Upper lobe of left lung (tissue), 6 donors: ENCODE measurements around the gene NPIPA1. TPM values are rescaled to one million over a fixed set of nuclear protein-coding genes. Genes with fewer than 3 reads are reported as not detected.
"Not testable (repeated sequence)": the region's sequence is repeated elsewhere in the genome, so short reads cannot be mapped to it uniquely, and the experiment has no call there.

Source experiments
- ATAC-seq, 2 donors: fragments of 200-7000 bp; cut with Tn5 transposase; one replicate each; pipeline ENCODE4 v1.9.1; 2022; ENCODE audit warnings: mild to moderate bottlenecking in 2 of 2, moderate library complexity in 2 of 2; ENCODE audit not compliant: low FRiP score in 2 of 2
- DNase-seq, 2 donors: peaks; one replicate each; pipeline ENCODE4 v3.0.0-alpha.2; 2019 to 2020
- H3K27ac ChIP-seq, 4 donors: fragments of 200-600 bp; sonication (generic); one replicate each; pipeline ENCODE4 v1.5.1; 2016 to 2019
- H3K27me3 ChIP-seq, 4 donors: fragments of 200-600 bp; sonication (generic); one replicate each; pipeline ENCODE4 v1.5.1; 2017 to 2019
- H3K36me3 ChIP-seq, 4 donors: fragments of 200-600 bp; sonication (generic); one replicate each; pipeline ENCODE4 v1.5.1; 2016 to 2019
- H3K4me1 ChIP-seq, 4 donors: fragments of 200-600 bp; sonication (generic); one replicate each; pipeline ENCODE4 v1.5.1; 2018 to 2019
- H3K4me3 ChIP-seq, 4 donors: fragments of 200-600 bp; sonication (generic); one replicate each; pipeline ENCODE4 v1.5.1; 2017 to 2019; ENCODE audit warnings: mild to moderate bottlenecking in 2 of 4, moderate library complexity in 1 of 4
- H3K9me3 ChIP-seq, 4 donors: fragments of 200-600 bp; sonication (generic); one replicate each; pipeline ENCODE4 v1.5.1; 2018 to 2019
- WGBS, 2 donors: methylation state at CpG; one replicate each; pipeline ENCODE4 v1.1.5; 2017 to 2018; 5-methylcytosine and 5-hydroxymethylcytosine counted together
- small RNA-seq, 4 donors: library from RNA; depleted of rRNA; stranded (forward); fragments of <200 nt; gene quantifications; one replicate each; pipeline ENCODE3, GENCODE V24; 2016
- total RNA-seq, 6 donors: library from RNA; depleted of rRNA in 4 of 6; stranded (reverse); fragments of >200 nt in 4 of 6; gene quantifications; one replicate each; pipeline versions ENCODE4 v1.1.0 to v1.2.1, GENCODE V29; 2016 to 2021
- donor health status: DM: no; HTN: no; CAD: no; lungs with moderate emphysema.
- donor health status: DM: no; HTN: yes; CAD: no; lungs with severe emphysema.

Gene NPIPA1
- total RNA-seq, 6 donors from 2014 or later: 49.3 to 189 (median 79.1) TPM

DNA sequence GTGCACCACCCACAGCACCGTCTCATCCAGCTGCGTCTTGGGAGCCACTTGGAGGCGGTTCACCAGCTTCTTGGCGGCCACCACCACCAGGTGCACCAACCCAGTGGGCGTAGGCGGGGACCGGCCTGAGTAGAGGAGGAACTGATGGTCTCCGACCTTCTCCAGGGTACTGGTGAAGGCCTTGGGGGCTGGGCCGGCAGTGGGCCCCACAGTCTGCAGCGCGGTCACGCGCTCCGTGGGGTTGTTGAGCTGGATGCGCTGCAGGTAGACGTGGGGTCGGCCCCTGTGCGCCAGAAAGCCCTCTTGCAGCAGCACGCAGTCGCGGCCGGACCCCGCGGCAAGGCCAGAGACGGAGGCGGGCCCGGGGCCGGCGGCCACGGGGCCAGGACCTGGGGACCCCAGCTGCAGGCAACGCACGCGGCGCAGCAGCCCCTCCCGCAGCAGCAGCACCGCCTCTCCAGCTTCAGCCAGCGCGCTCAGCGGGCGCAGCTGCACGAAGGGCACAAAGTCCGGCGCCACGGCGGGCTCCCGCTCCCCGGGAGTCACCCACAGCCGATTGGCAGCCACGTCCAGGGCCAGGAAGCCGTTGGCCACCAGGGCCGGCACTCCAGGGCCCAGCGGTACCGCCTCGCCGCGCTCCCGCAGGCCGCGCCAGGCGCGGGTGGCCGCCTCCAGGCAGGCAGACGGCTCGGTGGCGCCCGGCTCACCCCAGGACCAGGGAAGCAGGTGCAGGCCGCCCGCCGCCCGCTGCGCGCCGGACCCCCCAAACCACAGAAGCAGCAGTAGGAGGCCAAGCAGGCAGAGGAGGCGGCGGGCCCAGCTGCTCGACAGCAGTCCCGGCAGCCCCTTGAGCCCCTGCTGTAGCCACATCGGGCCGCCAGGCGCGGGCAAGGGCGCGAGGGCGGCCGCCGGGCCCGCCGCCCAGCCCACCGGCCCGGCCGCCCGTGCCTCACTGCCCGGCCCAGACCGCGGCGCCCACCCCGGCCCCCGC, 52.3 kb downstream of the NPIPA1 start:
- ATAC-seq (peak; percentile 35 to 68), DNase-seq (peak in 1 of 2 donors; percentile 88)
- not testable (repeated sequence) for H3K4me3 ChIP-seq

DNA sequence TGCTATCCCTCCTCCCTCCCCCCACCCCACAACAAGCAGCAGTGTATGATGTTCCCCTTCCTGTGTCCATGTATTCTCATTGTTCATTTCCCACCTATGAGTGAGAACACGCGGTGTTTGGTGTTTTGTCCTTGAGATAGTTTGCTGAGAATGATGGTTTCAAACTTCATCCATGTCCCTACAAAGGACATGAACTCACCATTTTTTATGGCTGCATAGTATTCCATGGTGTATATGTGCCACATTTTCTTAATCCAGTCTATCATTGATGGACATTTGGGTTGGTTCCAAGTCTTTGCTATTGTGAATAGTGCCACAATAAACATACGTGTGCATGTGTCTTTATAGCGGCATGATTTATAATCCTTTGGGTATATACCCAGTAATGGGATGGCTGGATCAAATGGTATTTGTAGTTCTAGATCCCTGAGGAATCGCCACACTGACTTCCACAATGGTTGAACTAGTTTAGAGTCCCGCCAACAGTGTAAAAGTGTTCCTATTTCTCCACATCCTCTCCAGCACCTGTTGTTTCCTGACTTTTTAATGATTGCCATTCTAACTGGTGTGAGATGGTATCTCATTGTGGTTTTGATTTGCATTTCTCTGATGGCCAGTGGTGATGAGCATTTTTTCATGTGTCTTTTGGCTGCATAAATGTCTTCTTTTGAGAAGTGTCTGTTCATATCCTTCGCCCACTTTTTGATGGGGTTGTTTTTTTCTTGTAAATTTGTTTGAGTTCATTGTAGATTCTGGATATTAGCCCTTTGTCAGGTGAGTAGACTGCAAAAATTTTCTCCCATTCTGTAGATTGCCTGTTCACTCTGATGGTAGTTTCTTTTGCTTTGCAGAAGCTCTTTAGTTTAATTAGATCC, 56.3 kb downstream of the NPIPA1 start:
- H3K4me3 ChIP-seq, ATAC-seq, H3K36me3 ChIP-seq, H3K27me3 ChIP-seq, H3K27ac ChIP-seq, DNase-seq, H3K4me1 ChIP-seq, H3K9me3 ChIP-seq: not testable (repeated sequence)
- WGBS, 2 donors: 87% methylated on average over 6 of the region's 7 CpGs

More for the DNA sequence above, 52.3 kb downstream of the NPIPA1 start:
- not testable (repeated sequence) for H3K4me1 ChIP-seq, H3K9me3 ChIP-seq, H3K27ac ChIP-seq, H3K27me3 ChIP-seq
- peaks cover 4 to 24% (median 10%) of the 10 kb centered on the region in 4 donors for H3K36me3 ChIP-seq
- WGBS, 2 donors: 72 to 89% methylated on average over 37 to 58 of the region's 98 CpGs

DNA sequence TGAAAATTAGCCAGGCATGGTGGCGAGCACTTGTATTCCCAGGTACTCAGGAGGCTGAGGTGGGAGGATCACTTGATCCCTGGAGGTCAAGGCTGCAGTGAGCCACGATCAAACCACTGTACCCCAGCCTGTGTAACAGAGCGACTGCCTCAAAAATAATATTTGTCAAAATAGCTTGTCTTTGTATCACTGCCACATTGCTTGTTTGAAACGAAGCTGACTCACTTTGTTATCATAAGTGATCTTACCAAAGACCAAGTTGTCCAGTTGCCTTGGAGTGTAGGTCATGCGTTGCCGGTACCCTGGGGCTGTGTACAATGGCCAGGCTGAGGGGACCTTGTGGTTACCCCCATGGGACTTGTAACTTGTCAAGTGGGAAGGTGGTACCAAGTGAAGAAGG, 59.5 kb downstream of the NPIPA1 start:
- DNase-seq, H3K4me3 ChIP-seq, H3K27me3 ChIP-seq, H3K27ac ChIP-seq, H3K4me1 ChIP-seq, H3K9me3 ChIP-seq: not testable (repeated sequence)
- ATAC-seq: peak; percentile 22 to 49
- H3K36me3 ChIP-seq: peaks cover 5 to 21% (median 12%) of the 10 kb centered on the region in 4 donors
- WGBS, 2 donors: 81 to 91% methylated on average over 6 of the region's 6 CpGs

DNA sequence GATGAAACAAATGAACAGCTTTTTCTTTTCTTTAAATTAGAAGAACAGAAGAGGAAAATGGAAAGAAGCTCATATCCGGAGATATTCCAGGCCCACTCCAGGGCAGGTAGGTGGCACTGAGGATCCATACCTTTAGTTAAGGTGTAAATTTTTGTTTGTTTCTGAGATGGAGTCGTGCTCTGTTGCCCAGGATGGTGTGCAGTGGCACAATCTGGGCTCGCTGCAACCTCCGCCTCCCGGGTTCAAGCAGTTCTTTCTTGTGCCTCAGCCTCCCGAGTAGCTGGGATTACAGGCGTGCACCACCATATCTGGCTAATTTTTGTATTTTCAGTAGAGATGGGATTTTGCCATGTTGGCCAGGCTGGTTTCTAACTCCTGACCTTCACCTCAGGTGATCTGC, 61.1 kb downstream of the NPIPA1 start:
- H3K4me3 ChIP-seq, H3K27me3 ChIP-seq, H3K4me1 ChIP-seq, H3K27ac ChIP-seq, H3K9me3 ChIP-seq, DNase-seq: not testable (repeated sequence)
- H3K36me3 ChIP-seq: peaks cover 5 to 25% (median 12%) of the 10 kb centered on the region in 4 donors
- ATAC-seq: peak in 1 of 2 donors; percentile 64
- WGBS, 2 donors: 96 to 97% methylated on average over 7 of the region's 7 CpGs

DNA sequence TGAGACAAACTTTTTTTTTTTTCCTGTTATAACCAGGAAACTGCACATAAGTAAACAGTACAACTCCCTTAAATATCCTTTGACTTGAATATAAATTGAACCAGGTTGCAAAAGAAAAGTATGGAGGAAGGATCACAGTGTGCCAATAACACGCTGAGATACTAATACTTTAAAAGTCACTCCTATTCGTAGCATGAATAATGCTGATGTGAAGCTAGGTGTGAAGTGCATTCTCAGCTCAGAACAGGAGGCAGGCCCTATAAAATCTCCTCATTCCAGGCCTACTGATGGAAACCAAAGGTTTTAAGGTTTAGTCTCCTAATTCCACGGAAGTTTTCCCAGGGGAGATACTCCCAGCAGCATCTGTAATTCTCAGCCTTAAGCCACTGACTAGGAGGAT, 62.6 kb downstream of the NPIPA1 start:
- peaks cover 5 to 39% (median 14%) of the 10 kb centered on the region in 4 donors for H3K36me3 ChIP-seq
- peak; percentile 6 to 7 for ATAC-seq
- H3K4me3 ChIP-seq, H3K9me3 ChIP-seq, H3K27me3 ChIP-seq, DNase-seq, H3K4me1 ChIP-seq: not testable (repeated sequence)
- H3K27ac ChIP-seq: peak overlapping the region in 1 of 4 donors; percentile 46
- WGBS, 2 donors: 68 to 74% methylated on average over 3 of the region's 3 CpGs

Small RNAs within 50 kb of the gene (small RNA-seq; reads per million reads assigned to genes)
- gene AC138932.4 (0 reads per million in 4 donors), gene MIR3180-1 (0 reads per million in 4 donors), gene MIR3670-1 (0 reads per million in 4 donors), gene MIR6511A1 (0 reads per million in 4 donors), gene MIR6770-1 (0 reads per million in 4 donors), gene RF00019 (0 reads per million in 4 donors)

Other genes with a start within 250 kb of the NPIPA1 start
- 10 to 100 TPM in 4 of 6 donors, 1 to 10 TPM in 2; 4.2 to 22.5 (median 10.9) TPM for gene PLA2G10, start 243.1 kb upstream of the NPIPA1 start, total RNA-seq
- gene NPIPA3, start 234.0 kb upstream of the NPIPA1 start, total RNA-seq: 1 to 10 TPM in 4 of 6 donors, not detected in 2; 1.1 to 8.4 (median 3.4) TPM
- gene NPIPA2, start 194.9 kb upstream of the NPIPA1 start, total RNA-seq: 1 to 10 TPM in 4 of 6 donors, not detected in 2; 1.2 to 8.4 (median 2.4) TPM
- 10 to 100 TPM; 16.8 to 72.9 (median 45.3) TPM for gene NOMO1, start 103.7 kb upstream of the NPIPA1 start, total RNA-seq
- gene PDXDC1, start 37.6 kb downstream of the NPIPA1 start, total RNA-seq: 100 to 1,000 TPM in 2 of 6 donors, 10 to 100 TPM in 4; 67.1 to 148 (median 85.2) TPM
- 10 to 100 TPM; 28.5 to 40.3 (median 36.1) TPM for gene NTAN1, start 118.6 kb downstream of the NPIPA1 start, total RNA-seq
- gene RRN3, start 156.8 kb downstream of the NPIPA1 start, total RNA-seq: 10 to 100 TPM; 13.7 to 23.6 (median 22.3) TPM